CD4-positive, alpha-beta T cell treated with Interleukin-17A for 4 hours (primary cell): Measurements from ENCODE around the gene ASB1.
A peak's percentile ranks its signal among the peaks of the same experiment; 100 is the strongest.

Experiments
- DNase-seq: peaks from one replicate; pipeline ENCODE4 v3.0.0-alpha.2; 2020; ENCODE audit warnings: mixed read lengths

The ASB1 gene

GRCh38 chr2:238473523-238473922 lies 46.8 kb downstream of the ASB1 start:
- no peak for DNase-seq

- no peak for DNase-seq
Measured at GRCh38 chr2:238475034-238475433, 48.3 kb downstream of the ASB1 start.

DNA sequence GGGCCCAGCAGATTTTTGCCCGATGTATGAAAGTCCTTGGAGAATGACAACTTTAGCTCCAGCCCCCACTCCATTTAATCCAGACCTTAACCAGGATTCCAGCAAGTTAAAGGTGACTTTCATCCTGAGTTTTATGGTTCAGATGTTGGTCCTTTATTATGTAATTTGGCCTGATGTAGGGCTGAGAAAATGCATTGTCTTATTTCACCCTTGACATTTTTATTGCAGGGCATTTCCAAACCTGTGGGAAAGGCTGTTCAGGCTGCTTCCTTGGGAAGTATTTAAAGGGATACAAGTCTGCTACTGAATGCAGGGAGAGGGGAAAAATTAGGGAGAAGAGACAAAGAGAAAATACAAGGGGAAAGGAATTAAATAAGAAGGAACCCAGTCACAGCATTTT lies 48.8 kb downstream of the ASB1 start:
- DNase-seq: no peak

DNA sequence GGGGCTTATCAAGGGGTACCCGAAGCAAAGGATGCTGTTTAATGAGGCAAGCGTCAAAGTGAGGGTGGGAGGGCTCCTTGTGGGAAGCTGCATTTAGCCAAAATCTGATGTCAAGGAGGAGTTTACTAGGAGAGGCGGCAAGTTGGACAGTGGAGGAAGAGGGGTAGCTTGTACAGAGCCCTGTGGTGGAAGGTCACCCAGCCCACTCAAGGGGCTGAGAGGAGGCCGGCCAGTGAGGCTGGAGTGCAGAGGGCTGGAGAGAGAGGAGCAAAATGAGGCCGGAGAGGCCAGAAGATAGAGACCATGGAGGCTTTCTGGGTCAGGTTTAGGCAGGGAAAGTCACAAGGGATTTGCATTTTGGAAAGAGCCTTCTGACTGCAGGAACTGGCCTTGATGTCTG lies 49.5 kb downstream of the ASB1 start:
- no peak for DNase-seq

GRCh38 chr2:238478216-238478615 lies 51.5 kb downstream of the ASB1 start:
- DNase-seq: no peak

DNA sequence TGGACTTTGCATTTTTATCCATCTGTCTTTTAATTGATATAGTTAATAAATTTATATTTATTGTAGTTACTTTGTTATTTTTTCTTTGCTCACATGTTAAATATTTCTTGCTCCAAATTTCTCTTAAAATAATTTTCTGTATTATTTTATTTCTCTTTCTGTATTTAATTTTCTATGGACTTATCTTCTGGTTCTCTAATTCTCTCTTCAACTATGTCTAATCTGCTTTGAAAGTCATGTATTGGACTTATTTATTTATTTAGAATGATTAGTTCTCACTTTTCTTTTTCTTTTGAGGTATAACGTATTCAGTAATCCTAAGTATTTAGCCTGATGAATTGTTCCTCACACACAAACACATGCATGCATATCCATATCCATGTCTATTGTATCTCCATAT lies 53.1 kb downstream of the ASB1 start:
- no peak for DNase-seq

DNA sequence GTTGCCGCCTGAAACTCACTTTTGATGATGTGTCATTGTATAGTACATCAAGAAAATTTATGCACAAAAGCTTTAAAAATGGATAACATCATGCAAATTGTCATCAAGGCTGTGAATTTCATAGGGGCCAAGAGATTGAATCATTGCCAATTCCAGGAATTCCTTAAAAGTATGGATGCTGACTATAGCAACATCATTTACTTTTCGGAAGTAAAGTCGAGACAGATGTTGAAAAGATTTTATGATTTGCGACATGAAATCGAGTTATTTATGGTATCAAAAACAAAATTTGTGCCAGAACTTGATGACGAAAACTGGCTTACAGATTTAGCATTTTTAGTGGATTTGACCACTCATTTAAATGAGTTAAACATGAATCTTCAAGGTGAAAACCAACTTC lies 56.3 kb downstream of the ASB1 start:
- DNase-seq: no peak

GRCh38 chr2:238483656-238484055 lies 56.9 kb downstream of the ASB1 start:
- no peak for DNase-seq

DNA sequence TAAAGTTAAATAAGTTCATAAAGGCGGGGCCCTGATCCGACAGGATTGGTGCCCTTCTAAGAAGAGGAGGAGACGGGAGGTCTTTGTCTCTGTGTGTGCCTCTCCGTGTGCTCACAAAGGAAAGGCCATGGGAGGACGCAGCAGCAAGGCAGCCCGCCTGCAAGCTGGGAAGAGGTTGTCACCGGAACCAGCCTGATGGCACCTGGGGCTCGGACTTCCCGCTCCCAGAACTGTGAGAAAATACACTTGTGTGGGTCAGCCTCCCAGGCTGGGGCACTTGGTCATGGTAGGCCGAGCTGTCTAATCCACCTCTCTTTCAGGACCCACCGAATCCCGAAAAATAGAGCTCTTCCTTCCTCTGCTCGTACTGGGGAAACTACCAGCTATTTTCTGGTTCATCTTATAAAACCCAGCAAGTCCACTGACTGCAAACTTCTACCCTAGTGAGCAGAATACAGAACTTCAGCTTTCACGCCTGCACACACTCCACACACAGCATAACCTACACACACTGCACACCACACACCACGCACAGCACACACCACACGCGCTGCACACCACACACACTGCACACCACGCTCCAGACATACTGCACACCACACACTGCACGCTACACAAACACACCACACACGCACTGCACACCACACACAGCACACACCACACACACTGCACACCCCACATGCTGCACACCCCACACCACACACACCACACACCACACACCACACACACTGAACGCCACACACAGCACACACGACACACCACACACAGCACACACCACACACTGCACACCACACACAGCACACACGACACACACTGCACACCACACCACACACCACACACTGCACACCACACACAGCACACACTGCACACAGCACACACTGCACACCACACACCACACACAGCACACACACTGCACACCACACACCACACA lies 58.1 kb downstream of the ASB1 start:
- DNase-seq: no peak

DNA sequence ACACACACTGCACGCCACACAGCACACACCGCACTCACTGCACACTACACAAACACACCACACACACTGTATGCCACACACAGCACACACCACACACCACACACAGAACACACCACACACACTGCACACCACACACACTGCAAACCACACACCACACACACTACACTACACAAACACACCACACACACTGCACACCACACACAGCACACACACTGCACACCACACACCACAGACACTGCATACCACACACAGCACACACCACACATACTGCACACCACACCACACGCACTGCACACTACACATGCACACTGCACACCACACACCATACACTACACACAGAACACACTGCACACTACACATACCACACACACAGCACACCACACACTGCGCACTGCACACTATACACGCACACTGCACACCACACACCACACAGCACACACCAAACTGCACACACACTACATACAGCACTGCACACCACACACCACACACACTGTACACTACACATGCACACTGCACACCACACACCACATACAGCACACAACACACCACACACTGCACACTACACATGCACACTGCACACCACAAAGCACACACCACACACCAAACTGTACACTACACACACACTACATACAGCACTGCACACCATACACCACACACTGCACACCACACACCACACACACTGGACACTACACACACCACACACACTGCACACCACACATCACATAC lies 59.6 kb downstream of the ASB1 start:
- no peak for DNase-seq

- DNase-seq: no peak
Measured at GRCh38 chr2:238487134-238487533, 60.4 kb downstream of the ASB1 start.

- no peak for DNase-seq
Measured at GRCh38 chr2:238487652-238488346, 61.1 kb downstream of the ASB1 start.

DNA sequence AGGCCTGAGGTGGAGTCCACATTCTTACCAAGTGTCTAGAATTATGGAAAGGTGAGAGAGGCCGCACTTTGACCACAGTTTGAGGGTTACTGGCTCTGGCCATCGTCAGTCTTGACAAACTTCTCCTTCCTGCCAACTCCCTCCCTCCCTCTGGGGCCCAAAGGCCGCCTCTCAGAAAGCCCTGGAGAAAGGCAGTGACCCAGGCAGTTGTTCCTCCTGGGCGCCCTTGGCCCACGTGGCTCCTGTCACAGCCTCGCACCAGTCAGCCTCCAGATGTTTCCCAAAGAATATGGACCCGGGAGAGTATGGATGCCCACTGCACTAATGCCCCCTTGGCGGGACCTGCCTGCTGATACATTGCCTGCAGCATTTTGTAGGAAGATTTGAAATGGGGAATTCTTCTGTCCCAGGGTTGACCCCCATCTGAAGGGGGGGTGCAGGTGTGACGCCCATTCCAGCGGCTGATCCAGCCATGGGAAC lies 61.7 kb downstream of the ASB1 start:
- DNase-seq: no peak

DNA sequence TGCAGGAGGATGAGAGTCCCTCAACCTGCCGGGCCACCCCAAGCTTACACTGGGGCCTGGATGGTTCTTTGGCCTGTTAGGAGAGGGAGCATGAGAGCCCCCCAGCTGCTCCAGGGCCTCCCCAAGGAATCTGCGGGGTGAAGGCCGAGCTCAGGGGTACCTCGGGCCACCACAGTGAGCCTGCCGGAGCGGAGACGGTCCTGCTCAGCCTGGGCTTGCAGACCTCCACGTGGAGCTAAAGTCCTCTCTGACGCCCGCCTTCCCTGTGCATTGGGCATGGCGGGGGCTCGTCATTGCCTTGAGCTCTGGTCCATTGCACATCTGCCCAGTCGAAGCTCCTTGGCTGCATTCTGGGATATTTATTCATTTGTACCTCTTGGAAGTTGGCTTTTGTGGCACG lies 62.7 kb downstream of the ASB1 start:
- no peak for DNase-seq

DNA sequence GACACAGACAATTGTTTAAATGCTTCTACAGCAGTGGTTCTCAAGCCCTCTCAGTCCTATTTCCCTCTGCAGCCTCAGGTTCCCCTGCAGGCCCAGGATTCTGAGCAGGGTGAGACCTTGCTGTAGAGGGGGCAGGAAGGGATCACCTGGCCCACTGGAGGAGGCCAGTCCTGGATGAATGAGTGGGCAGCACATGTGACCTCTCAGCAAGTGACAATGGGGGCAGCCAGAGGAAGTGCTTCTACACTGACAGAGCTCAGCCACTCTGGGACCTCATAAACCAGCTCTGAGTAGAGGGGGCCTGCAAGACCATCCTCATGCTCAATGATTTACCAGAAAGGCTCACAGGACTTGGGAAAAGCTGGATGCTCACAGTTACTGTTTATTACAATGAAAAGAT lies 63.2 kb downstream of the ASB1 start:
- DNase-seq: no peak

GRCh38 chr2:238492840-238493239 lies 66.1 kb downstream of the ASB1 start:
- no peak for DNase-seq

- DNase-seq: no peak
Measured at GRCh38 chr2:238493411-238493810, 66.7 kb downstream of the ASB1 start.

GRCh38 chr2:238493880-238494572 lies 67.3 kb downstream of the ASB1 start:
- DNase-seq: peak; percentile 63

DNA sequence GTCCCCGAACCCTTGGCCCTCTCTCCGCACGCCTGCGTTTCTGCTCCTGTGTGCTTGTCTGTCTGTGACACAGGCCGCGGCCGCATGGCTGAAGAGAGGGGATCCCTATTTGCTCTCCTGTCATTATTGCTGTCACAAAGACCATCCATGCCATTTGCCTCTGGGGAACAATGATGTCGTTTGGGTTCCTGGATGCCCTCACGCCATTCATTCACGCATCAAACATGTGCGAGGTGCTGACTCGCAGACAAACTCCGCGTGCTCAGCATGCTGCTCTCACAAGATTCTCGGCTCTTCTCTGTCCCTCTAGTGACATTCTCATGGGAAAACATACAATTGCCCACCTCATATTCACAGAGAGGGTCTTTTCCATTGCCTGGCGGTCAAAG lies 67.8 kb downstream of the ASB1 start:
- DNase-seq: no peak

GRCh38 chr2:238495422-238495821 lies 68.7 kb downstream of the ASB1 start:
- DNase-seq: no peak

DNA sequence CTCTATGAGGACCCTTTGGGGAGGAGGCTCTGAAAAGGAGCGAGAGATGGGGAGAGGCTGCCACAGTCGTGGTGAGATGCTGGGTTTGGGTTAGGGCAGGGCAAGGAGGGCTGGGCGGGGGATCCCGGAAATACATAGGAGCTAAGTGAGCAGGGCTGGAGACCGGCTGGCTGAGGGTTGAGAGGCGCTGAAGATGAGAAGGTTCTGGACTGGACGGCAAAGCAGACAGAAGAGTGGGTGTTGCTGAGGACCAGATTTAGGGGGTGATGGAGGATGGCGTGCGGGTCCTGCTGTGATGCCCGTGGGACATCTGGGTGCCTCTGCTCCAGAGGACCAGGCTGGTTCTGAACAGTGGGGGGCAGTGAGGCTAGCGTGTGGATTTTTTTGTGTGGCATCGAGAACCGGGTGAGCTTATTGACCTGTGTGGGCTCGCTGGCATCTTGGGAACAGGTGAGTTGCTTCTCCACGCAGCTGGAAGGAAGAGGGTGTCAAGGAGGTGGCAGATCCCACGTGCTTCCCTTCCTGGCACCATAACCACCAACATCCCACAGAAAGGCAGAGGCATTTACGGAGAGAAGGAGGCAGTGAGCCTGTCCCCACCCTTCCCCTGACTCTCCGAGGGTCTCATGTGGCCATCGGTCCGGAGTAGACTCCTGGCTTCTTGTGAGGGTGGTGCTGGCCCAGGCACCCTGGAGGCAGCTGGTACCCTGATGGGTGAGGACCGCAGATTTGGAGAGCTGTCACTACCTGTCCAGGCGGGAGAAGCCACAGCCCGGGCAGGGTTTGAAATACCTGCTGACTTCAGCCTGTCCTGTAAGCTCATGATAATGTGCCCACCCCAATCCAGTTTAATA lies 70.3 kb downstream of the ASB1 start:
- DNase-seq: no peak

DNA sequence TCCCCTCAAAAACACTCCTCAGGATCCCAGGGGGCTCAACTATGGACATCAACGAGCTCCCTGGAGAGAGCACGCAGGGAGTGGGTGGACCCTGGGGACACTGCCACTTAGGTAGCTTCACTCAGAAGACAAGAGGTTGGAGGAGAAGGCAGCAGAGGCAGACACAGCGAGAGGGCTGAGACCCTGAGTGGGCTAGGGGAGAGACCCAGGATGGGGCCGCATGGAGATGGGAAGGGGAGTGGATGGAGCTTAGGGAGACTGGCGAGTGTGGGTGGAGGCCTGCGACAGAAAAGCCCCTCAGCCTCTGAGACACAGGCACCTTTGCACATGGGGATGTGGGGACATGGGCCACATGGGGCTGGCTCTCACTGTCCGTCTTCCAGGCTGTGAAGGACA lies 70.9 kb downstream of the ASB1 start:
- DNase-seq: no peak
